Measurements from ENCODE around the gene HEXIM1.

HEXIM1 gene

GRCh38 chr17:45148183-45149036 is at the start of gene HEXIM1:
TSS of gene HEXIM1 (plus strand) at chr17:45148475. CDS start at chr17:45149191, 716 bp downstream.
- FAIRE-seq, result peak; percentile 65

- FAIRE-seq, result no peak
These were observed 49.2 kb upstream of the HEXIM1 start for GRCh38 chr17:45098869-45099616.

GRCh38 chr17:45101546-45101882 is 46.8 kb upstream of the HEXIM1 start:
- FAIRE-seq, result no peak

- no peak for FAIRE-seq
These were observed 46.1 kb upstream of the HEXIM1 start for GRCh38 chr17:45101883-45102811.

GRCh38 chr17:45102856-45103255 is 45.4 kb upstream of the HEXIM1 start:
- no peak for FAIRE-seq

- FAIRE-seq, result no peak
These were observed 44.9 kb upstream of the HEXIM1 start for GRCh38 chr17:45103269-45103795.

GRCh38 chr17:45104029-45104428 is 44.2 kb upstream of the HEXIM1 start:
- no peak for FAIRE-seq

- FAIRE-seq, result no peak
These were observed 43.8 kb upstream of the HEXIM1 start for GRCh38 chr17:45104497-45104896.

- no peak for FAIRE-seq
These were observed 43.2 kb upstream of the HEXIM1 start for GRCh38 chr17:45104907-45105624.

- FAIRE-seq, result no peak
These were observed 42.2 kb upstream of the HEXIM1 start for GRCh38 chr17:45106096-45106495.

GRCh38 chr17:45106582-45106981 is 41.7 kb upstream of the HEXIM1 start:
- FAIRE-seq, result no peak

GRCh38 chr17:45107293-45108010 is 40.8 kb upstream of the HEXIM1 start:
- no peak for FAIRE-seq

GRCh38 chr17:45108051-45108450 is 40.2 kb upstream of the HEXIM1 start:
- FAIRE-seq, result no peak

GRCh38 chr17:45108595-45109521 is 39.4 kb upstream of the HEXIM1 start:
- FAIRE-seq, result no peak

- no peak for FAIRE-seq
These were observed 37.3 kb upstream of the HEXIM1 start for GRCh38 chr17:45110676-45111611.

GRCh38 chr17:45111850-45112249 is 36.4 kb upstream of the HEXIM1 start:
- no peak for FAIRE-seq

GRCh38 chr17:45112559-45113423 is 35.5 kb upstream of the HEXIM1 start:
- FAIRE-seq, result no peak

- no peak for FAIRE-seq
These were observed 34.9 kb upstream of the HEXIM1 start for GRCh38 chr17:45113424-45113754.

Data from colon (tissue), 2 donors.